Type B pancreatic cell (in vitro differentiated cells): ENCODE data around the gene IL21R. TPM values are rescaled to one million over a fixed set of nuclear protein-coding genes. Genes with fewer than 3 reads are reported as not detected.
A peak's percentile ranks its signal among the peaks of the same experiment; 100 is the strongest.

ENCODE experiments used
- DNase-seq: peaks from one replicate; pipeline ENCODE4 v3.0.0; 2021; ENCODE audit warnings: mixed read lengths; ENCODE audit not compliant: unreplicated experiment; ENCODE audit errors: extremely low spot score
- H3K27ac Mint-ChIP-seq: 2 replicates; pipeline ENCODE4 v1.8.0; 2021; ENCODE audit warnings: mild to moderate bottlenecking, mixed read lengths
- H3K27me3 Mint-ChIP-seq: 2 replicates; pipeline ENCODE4 v1.8.0; 2021; ENCODE audit warnings: mixed read lengths
- H3K36me3 Mint-ChIP-seq: 2 replicates; pipeline ENCODE4 v1.8.0; 2021; ENCODE audit warnings: mixed read lengths
- H3K4me1 Mint-ChIP-seq: one replicate; pipeline ENCODE4 v1.8.0; 2021; ENCODE audit warnings: mixed read lengths; ENCODE audit not compliant: unreplicated experiment
- H3K4me3 Mint-ChIP-seq: 2 replicates; pipeline ENCODE4 v1.8.0; 2021; ENCODE audit warnings: mild to moderate bottlenecking, mixed read lengths
- H3K9me3 Mint-ChIP-seq: 2 replicates; pipeline ENCODE4 v1.8.0; 2021; ENCODE audit warnings: mixed read lengths
- CTCF ChIP-seq: fragments of 200-600 bp; sonication (generic); conservative IDR thresholded peaks from 2 replicates; pipeline ENCODE4 v1.5.0; 2021; ENCODE audit warnings: antibody characterized with exemption, mild to moderate bottlenecking
- total RNA-seq: library from RNA; stranded (reverse); gene quantifications from 2 replicates; pipeline ENCODE4 v1.2.1, GENCODE V29; 2021; ENCODE audit warnings: low replicate concordance

The IL21R gene
- total RNA-seq, 1 donor from 2014 or later = 0.29 TPM

- peaks cover 3% of the 10 kb centered on the region for H3K4me1 Mint-ChIP-seq
- no peaks in the 10 kb centered on the region for H3K9me3 Mint-ChIP-seq
Observed at GRCh38 chr16:27436065-27436464, 34.1 kb downstream of the IL21R start.

GRCh38 chr16:27436921-27437650 lies 35.1 kb downstream of the IL21R start:
- Mint-ChIP-seq H3K36me3 (no peaks in the 10 kb centered on the region), H3K27ac (no peak overlapping the region), H3K4me1 (peaks cover 3% of the 10 kb centered on the region), H3K9me3 (no peaks in the 10 kb centered on the region), H3K4me3 (no peak overlapping the region), H3K27me3 (peaks cover 4% of the 10 kb centered on the region)
- DNase-seq = peak; percentile 59
- no peak for TF ChIP-seq CTCF

More at GRCh38 chr16:27436065-27436464, 34.1 kb downstream of the IL21R start:
- Mint-ChIP-seq H3K36me3 (no peaks in the 10 kb centered on the region), H3K27ac (no peak overlapping the region), H3K4me3 (no peak overlapping the region), H3K27me3 (peaks cover 4% of the 10 kb centered on the region)
- peak; percentile 42 for DNase-seq
- TF ChIP-seq CTCF = no peak

- Mint-ChIP-seq H3K27me3 (peaks cover 4% of the 10 kb centered on the region), H3K9me3 (no peaks in the 10 kb centered on the region), H3K4me3 (no peak overlapping the region), H3K27ac (no peak overlapping the region), H3K36me3 (no peaks in the 10 kb centered on the region), H3K4me1 (peaks cover 3% of the 10 kb centered on the region)
- no peak for DNase-seq
- no peak for TF ChIP-seq CTCF
Observed at GRCh38 chr16:27437946-27438345, 36.0 kb downstream of the IL21R start.

DNA sequence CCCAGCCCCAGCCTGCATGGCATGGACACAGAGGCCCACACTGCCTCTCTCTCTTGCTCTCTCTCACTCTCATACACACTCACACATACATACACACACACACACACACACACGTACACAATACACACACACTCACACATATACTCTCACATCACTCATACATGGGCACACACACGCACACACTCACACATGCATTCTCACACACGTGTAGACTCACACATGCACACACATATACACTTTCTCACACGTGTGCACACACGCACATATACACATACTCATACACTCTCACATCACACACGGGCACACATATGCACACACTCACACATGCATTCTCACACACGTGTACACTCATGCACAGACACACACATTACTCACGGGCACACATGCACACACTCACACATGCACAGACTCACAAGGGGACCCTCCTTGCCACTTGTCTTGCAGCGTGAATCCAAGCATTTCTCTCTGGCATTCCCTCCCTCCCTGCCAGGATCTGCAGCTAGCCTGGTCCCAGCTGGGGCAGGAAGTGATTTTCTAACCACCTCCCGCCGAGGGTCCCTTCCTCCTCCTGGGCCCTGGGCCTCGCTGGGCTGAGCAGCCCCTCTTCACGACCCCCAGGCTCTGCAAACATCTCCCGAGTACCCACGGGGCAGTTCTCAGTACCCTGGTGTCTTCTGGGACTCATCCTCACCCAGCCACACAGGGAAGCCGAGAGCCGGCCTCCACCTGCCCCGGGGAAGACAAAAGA lies 37.5 kb downstream of the IL21R start:
- no peak overlapping the region for H3K4me3 Mint-ChIP-seq
- H3K36me3 Mint-ChIP-seq = no peaks in the 10 kb centered on the region
- H3K27me3 Mint-ChIP-seq = peaks cover 4% of the 10 kb centered on the region
- peaks cover 3% of the 10 kb centered on the region for H3K4me1 Mint-ChIP-seq
- TF ChIP-seq CTCF = no peak
- H3K27ac Mint-ChIP-seq = no peak overlapping the region
- H3K9me3 Mint-ChIP-seq = no peaks in the 10 kb centered on the region
- no peak for DNase-seq

- Mint-ChIP-seq H3K9me3 (no peaks in the 10 kb centered on the region), H3K36me3 (no peaks in the 10 kb centered on the region), H3K4me1 (peaks cover 3% of the 10 kb centered on the region), H3K4me3 (no peak overlapping the region), H3K27ac (no peak overlapping the region), H3K27me3 (peaks cover 4% of the 10 kb centered on the region)
- DNase-seq = no peak
- no peak for TF ChIP-seq CTCF
Observed at GRCh38 chr16:27441276-27441675, 39.3 kb downstream of the IL21R start.
